Stimulated activated CD8-positive, alpha-beta memory T cell treated with anti-CD3 and anti-CD28 coated beads, Interleukin-12 subunit alpha, Interleukin-12 subunit beta, amount 100 ng/mL, for 4 hours (primary cell): Measurements from ENCODE around the gene KCNC4.

ENCODE experiments used
- DNase-seq: peaks from one replicate; pipeline ENCODE4 v3.0.0-alpha.2; 2020; ENCODE audit warnings: low read depth

KCNC4 gene

DNA sequence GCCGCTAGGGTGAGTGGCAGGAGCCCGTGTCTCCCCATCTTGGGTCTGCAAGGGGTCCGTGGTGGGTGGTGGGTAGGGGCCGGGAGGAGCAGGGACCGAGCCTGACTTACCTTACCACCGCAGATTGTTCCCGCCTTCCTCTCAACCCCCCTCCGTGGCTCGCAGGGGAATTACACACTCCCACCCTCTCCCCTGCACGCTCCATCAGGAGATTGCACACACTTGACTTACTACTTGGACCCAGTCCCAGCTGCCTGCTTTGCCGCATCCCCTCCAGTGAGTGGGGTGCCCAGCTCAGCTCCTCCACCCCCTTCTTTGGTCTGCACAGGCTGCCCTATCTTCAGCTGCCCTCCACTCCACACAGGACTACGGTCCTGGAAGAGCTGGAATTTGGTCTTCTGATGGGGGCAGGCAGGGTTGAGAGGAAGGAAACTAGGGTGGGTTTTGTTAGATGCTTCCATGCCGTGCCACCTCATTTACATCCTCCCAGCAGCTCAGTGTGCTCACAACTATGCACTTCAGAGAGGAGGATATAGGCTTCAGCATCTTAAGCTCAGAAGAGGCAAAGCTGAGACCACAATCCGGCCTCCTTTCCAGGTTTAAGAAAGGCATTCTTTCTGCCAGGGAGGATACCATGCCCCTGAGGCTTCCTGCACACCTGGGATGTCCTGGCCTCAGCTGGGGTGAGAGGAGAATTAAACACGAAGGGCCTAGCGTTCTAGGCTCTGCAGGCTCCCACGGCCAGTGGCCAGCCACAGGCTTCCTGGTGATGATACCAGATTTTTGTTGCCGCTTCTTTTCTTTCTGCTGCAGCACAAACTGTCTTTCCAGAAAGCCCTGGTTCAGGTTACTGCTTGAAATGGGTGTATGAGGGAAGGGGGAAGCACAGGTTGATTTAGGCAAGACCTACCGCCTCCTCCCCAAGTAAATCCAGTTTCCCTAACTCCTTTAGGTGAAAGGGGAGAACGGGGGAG is 2.3 kb downstream of the KCNC4 start:
- DNase-seq: no peak

- DNase-seq: no peak
These were observed 3.0 kb downstream of the KCNC4 start for GRCh38 chr1:110213143-110213540.

- DNase-seq: no peak
These were observed 4.6 kb downstream of the KCNC4 start for GRCh38 chr1:110214454-110215404.

GRCh38 chr1:110215621-110216515 is 5.8 kb downstream of the KCNC4 start:
- DNase-seq: no peak

DNA sequence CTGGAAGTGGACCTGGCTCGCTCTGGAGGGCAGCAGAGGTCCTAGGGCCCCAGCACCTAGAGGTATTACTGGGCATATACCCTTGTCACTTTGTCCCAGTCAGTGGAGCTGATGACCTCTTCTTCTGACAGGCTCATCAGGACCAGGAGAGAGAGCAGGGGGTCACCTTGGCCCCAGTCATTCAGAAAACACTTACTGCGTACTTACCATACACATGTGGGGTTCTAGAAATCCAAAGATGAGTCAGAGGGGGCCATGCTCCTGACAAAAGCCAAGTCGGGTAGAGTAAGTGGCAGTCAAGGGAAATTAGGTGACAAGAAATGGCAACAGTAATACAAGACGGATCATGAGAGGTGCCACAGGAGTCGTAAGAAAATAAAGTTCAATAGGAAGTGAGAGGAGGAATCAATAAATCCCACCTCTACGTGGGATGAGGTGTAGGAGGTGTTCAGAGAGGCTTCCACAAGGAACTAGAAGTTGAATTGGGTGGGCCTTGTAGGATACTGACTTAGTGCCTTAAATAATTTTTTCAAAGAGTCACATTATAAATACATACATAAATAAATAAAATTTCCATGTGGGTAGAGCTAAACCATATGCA is 6.8 kb downstream of the KCNC4 start:
- no peak for DNase-seq

- DNase-seq: no peak
These were observed 8.0 kb downstream of the KCNC4 start for GRCh38 chr1:110218137-110218536.

DNA sequence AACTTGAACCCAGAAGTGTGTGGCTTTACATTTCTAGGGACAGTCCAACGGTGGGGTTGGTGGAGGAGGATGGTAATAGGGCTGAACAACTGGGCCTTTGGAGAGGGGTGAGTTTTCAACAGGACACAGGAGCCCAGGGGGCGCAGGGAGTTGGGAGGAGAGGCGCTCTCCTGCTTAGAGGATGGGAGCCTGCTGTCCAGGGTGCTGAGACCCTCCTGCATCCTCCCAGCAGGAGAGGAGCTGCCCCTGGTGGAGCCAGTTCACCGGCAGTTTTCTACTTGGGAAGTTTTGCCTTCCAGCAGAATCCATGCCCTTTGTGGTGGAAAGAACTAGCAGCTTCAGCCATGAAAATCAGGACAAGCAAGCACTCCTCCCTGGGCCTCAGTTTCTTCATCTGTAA is 8.6 kb downstream of the KCNC4 start:
- no peak for DNase-seq

GRCh38 chr1:110220324-110220723 is 10.2 kb downstream of the KCNC4 start:
- DNase-seq: no peak

- DNase-seq: no peak
These were observed 11.0 kb downstream of the KCNC4 start for GRCh38 chr1:110221119-110221518.

DNA sequence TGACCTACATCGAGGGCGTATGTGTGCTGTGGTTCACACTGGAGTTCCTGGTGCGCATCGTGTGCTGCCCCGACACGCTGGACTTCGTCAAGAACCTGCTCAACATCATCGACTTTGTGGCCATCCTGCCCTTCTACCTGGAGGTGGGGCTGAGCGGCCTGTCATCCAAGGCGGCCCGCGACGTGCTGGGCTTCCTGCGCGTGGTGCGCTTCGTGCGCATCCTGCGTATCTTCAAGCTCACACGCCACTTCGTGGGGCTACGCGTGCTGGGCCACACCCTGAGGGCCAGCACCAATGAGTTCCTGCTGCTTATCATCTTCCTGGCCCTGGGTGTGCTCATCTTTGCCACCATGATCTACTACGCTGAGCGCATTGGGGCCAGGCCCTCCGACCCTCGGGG is 13.0 kb downstream of the KCNC4 start:
- no peak for DNase-seq

GRCh38 chr1:110223581-110223980 is 13.5 kb downstream of the KCNC4 start:
- no peak for DNase-seq

DNA sequence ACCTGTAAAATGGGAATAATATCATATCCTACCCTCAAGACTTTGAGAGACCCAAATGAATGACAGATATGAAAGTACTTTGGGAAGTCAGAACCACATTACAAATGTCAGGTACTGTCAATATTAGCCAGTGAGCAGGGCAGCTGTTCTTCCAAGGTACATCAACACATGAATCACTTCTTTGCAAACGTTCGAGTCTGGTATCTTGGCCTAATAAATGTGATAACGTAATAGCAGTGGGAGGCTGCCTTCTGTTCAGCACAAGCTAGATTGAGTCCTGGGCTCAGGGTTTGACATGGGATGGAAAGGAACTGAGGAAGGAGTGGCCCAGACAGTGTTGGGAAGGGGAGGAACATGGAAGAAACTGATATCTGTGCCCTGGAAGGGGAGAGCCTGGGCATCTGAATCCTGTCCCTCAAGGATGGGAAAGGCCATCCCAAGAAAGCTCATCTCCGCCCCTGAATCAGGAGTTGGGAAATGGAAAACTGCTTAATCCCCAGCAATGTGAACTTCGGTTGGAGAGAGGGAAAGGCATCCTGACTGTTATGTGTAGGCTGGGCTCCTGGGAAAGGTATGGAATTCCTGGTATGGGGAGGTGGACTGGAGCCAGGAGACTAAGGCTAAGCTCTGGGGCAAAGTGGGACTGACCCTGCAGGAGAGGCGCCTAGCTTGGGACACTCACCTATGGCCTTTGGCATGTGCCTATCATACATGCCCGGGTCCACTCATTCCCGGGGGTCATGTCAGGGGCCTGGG is 14.3 kb downstream of the KCNC4 start:
- DNase-seq: no peak

GRCh38 chr1:110225212-110225611 is 15.1 kb downstream of the KCNC4 start:
- DNase-seq: no peak

- no peak for DNase-seq
These were observed 15.8 kb downstream of the KCNC4 start for GRCh38 chr1:110225756-110226404.

DNA sequence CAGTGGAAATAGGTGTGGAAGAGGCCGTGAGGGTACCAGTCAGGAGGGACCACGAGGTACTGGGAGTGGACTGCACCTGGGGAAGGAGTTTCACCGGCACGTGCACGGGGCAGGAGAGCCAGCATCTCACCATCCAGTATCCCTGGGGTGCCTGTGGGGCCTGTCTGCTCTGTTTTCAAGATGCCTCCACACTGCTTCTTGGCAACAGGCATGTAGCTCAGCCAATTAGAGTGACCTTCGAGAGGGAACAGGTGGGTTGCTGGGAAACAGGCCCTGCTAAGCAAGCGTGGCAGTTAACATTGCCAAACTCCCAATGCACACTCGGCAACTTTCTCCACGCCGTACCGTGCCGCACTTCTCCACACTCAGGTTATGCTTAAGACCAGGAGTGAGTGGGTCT is 17.7 kb downstream of the KCNC4 start:
- no peak for DNase-seq

DNA sequence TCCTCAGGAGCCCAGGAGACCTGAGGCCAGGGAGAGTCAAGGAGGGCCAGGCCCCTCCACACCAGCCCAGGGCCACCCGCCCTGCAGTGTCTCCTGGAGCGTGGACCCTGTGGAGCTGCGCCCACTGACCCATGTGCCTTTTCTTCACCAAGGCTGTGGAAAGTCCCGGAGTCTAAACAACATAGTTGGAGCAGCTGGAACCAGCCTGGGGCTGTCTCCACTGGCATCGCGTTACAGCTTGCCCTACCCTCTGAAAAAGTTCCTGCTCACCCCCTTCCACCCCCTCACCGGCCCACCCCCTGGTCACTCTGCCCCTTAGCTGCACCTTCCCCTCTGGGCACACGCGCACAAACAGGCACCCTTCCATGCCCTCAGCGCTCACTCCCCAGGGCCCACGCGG is 18.3 kb downstream of the KCNC4 start:
- no peak for DNase-seq

DNA sequence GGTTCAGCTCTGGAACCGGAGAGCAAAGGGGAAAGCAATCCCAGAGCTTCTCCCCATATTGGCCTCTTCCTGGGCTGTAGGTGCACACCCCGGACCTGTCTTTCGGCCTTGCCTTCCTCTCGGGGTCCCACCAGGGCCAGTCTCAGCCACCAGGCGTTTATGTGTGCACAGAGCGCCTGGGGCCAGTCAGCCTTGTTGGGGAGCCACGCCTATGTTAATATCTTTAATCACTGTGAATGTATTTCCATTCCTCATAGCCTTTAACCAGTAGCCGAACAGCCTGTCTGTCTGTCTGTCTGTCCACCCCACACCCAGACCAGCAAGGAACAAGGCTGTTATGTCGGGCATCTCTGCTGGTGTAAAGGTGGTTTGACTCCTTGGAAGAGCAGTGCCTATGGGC is 18.8 kb downstream of the KCNC4 start:
- DNase-seq: no peak

GRCh38 chr1:110229348-110230001 is 19.4 kb downstream of the KCNC4 start:
- no peak for DNase-seq

GRCh38 chr1:110230381-110231199 is 20.5 kb downstream of the KCNC4 start:
- DNase-seq: no peak
